HG03159 (cell line): Measurements from ENCODE around the gene AIG1.
"Not testable (repeated sequence)": the region's sequence is repeated elsewhere in the genome, so short reads cannot be mapped to it uniquely, and the experiment has no call there.

Experiments used
- ATAC-seq: cut with Tn5 transposase; IDR thresholded peaks from one replicate; pipeline ENCODE4 v1.9.1; 2021; ENCODE audit warnings: mild to moderate bottlenecking, moderate library complexity; ENCODE audit not compliant: unreplicated experiment

AIG1 gene

GRCh38 chr6:143055213-143055612, 5.5 kb upstream of the AIG1 start:
- no peak for ATAC-seq

GRCh38 chr6:143055891-143056290, 4.8 kb upstream of the AIG1 start:
- ATAC-seq, result no peak

GRCh38 chr6:143058987-143059386, 1.7 kb upstream of the AIG1 start:
- ATAC-seq, result no peak

GRCh38 chr6:143059663-143060353, 881 bp upstream of the AIG1 start:
- ATAC-seq, result no peak

- peak; percentile 65 for ATAC-seq
Observed at GRCh38 chr6:143060354-143060805, 309 bp upstream of the AIG1 start.

- no peak for ATAC-seq
Observed at GRCh38 chr6:143061597-143062385, 1.1 kb downstream of the AIG1 start.

GRCh38 chr6:143062551-143062950, 1.9 kb downstream of the AIG1 start:
- ATAC-seq, result no peak

- no peak for ATAC-seq
Observed at GRCh38 chr6:143063631-143064030, 2.9 kb downstream of the AIG1 start.

- ATAC-seq, result no peak
Observed at GRCh38 chr6:143064271-143064670, 3.6 kb downstream of the AIG1 start.

- no peak for ATAC-seq
Observed at GRCh38 chr6:143064951-143065683, 4.4 kb downstream of the AIG1 start.

GRCh38 chr6:143068001-143068400, 7.3 kb downstream of the AIG1 start:
- no peak for ATAC-seq

GRCh38 chr6:143074101-143074500, 13.4 kb downstream of the AIG1 start:
- ATAC-seq, result no peak

GRCh38 chr6:143074670-143075318, 14.1 kb downstream of the AIG1 start:
- no peak for ATAC-seq

- ATAC-seq, result no peak
Observed at GRCh38 chr6:143078468-143079324, 18.0 kb downstream of the AIG1 start.

- no peak for ATAC-seq
Observed at GRCh38 chr6:143079325-143079640, 18.6 kb downstream of the AIG1 start.

GRCh38 chr6:143082274-143082673, 21.6 kb downstream of the AIG1 start:
- ATAC-seq, result not testable (repeated sequence)

- not testable (repeated sequence) for ATAC-seq
Observed at GRCh38 chr6:143084019-143084418, 23.3 kb downstream of the AIG1 start.

GRCh38 chr6:143087335-143087734, 26.6 kb downstream of the AIG1 start:
- not testable (repeated sequence) for ATAC-seq

GRCh38 chr6:143087856-143088255, 27.2 kb downstream of the AIG1 start:
- ATAC-seq, result no peak

- no peak for ATAC-seq
Observed at GRCh38 chr6:143090314-143091044, 29.8 kb downstream of the AIG1 start.
